ENCODE measurements around the gene NEO1. TPM values are rescaled to one million over a fixed set of nuclear protein-coding genes. Genes with fewer than 3 reads are reported as not detected.

The NEO1 gene
- polyA plus RNA-seq, 6 donors from 2014 or later = 0.48 to 2.1 (median 0.85) TPM; not detected in 1

- Mint-ChIP-seq H3K9me3 (peaks cover 0 to 6% (median 4%) of the 10 kb centered on the region in 7 donors), H3K36me3 (peaks cover 0 to 4% of the 10 kb centered on the region in 2 donors), H3K4me1 (no peaks in the 10 kb centered on the region), H3K4me3 (no peak overlapping the region), H3K27me3 (peaks cover 4 to 17% (median 11%) of the 10 kb centered on the region in 3 donors), H3K27ac (no peak overlapping the region)
- ATAC-seq (ENCODE audit: low read depth in 2 of 2) (no peak), DNase-seq (no peak)
Observed at GRCh38 chr15:73338058-73338457, 285.8 kb downstream of the NEO1 start.

GRCh38 chr15:73338606-73339374 is 286.5 kb downstream of the NEO1 start:
- Mint-ChIP-seq H3K4me1 (no peaks in the 10 kb centered on the region), H3K27ac (no peak overlapping the region), H3K36me3 (peaks cover 5 to 9% of the 10 kb centered on the region in 2 donors), H3K27me3 (peaks cover 7 to 24% (median 14%) of the 10 kb centered on the region in 3 donors), H3K4me3 (no peak overlapping the region), H3K9me3 (peaks cover 5 to 12% (median 7%) of the 10 kb centered on the region in 7 donors)
- no peak for DNase-seq
- ATAC-seq (ENCODE audit: low read depth in 2 of 2) = no peak

DNA sequence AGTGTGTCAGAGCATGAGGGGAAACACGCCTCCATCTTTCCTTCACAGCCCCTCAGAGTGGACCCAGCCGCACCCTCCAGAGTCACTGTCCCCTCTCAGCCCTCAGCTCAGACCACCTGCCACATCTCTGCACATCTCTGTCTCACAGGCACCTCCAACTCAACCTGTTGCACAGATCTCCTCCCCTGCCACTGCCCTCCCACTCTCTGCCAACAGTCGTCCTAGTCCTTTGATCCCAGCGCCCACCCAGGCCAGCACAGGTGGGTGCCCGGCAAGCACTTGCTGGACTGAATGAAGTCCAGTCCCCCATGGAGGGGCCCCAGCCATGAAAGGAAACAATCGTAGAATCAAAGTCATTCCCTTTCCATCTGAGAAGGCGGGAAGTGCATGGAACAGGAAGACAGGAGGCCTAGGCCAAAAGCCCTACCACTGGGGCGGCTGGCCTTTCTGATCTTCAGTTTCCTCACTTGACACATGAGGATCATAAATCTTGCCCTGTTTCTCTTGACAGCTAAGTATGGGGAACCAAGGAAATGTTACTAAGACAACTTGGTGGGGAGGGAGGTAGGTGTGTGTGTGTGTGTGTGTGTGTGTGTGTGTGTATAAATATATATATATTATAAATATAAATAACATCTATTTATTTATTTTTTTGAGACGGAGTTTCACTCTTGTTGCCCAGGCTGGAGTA is 288.4 kb downstream of the NEO1 start:
- Mint-ChIP-seq H3K4me1 (no peaks in the 10 kb centered on the region), H3K9me3 (peaks cover 5 to 13% (median 8%) of the 10 kb centered on the region in 7 donors), H3K4me3 (no peak overlapping the region), H3K27me3 (peaks cover 7 to 27% (median 17%) of the 10 kb centered on the region in 3 donors), H3K36me3 (peaks cover 5 to 9% of the 10 kb centered on the region in 2 donors), H3K27ac (no peak overlapping the region)
- no peak for DNase-seq
- no peak for ATAC-seq (ENCODE audit: low read depth in 2 of 2)

DNA sequence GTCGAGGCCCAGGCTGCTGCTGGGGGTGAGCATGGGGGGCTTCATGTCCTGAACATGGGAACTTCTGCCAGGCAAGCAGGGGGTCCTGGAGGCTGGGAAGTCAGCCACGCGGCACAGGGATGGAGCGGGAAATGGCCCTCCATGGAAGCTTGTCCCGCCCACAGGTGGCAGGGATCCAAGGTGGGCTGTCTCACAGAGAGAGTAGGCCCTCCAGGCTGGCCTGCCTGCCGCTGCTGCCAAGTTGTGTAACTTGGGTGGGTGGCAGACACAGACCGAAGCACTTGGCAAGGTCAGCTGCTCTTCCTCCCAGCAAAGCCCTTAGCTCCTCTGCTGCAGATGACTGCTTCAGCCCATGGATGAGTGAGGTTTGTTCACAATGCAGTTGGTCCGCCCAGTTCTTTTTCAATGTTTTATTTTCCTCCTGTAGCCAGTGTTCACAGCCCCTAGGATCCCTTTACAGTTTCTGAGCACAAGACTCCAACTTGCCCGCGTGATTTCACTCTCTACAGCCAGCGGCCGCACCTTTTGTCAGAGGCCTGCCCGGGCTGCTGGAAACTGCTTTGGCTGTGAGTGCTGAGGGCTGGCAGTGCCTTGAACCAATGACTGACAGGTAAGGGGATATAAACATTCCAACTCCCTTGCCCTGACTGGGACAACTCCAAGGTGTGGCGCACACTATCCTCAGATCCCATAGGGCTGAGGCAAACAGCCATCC is 289.8 kb downstream of the NEO1 start:
- peaks cover 11 to 19% (median 19%) of the 10 kb centered on the region in 3 donors for H3K27me3 Mint-ChIP-seq
- H3K9me3 Mint-ChIP-seq = peaks cover 5 to 13% (median 8%) of the 10 kb centered on the region in 7 donors
- H3K27ac Mint-ChIP-seq = no peak overlapping the region
- H3K36me3 Mint-ChIP-seq = peaks cover 5 to 9% of the 10 kb centered on the region in 2 donors
- no peak for DNase-seq
- H3K4me3 Mint-ChIP-seq = peak overlapping the region in 1 of 8 donors; percentile 64
- no peaks in the 10 kb centered on the region for H3K4me1 Mint-ChIP-seq
- no peak for ATAC-seq (ENCODE audit: low read depth in 2 of 2)

DNA sequence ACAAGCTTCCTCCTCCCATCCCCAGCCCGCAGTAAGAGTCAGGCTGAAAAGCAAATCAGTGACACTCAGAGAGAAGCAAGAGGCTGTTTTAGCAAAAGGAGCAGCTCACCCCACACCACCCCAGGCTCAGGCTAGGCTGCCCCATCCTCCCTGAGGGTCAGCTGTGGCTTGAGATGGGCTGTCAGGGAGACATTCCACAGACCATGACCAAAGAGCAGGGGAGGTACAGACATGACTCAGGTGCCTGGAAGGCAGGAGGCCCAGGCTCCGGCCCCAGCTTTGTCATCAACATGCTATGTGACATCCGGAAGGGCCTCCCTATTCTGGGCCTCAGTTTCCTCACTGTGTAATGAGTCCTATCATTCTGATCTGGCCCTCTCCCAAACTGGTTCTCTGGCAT is 291.8 kb downstream of the NEO1 start:
- DNase-seq (no peak), ATAC-seq (ENCODE audit: low read depth in 2 of 2) (no peak)
- Mint-ChIP-seq H3K36me3 (peaks cover 5 to 9% of the 10 kb centered on the region in 2 donors), H3K4me3 (no peak overlapping the region), H3K27me3 (peaks cover 14 to 18% (median 14%) of the 10 kb centered on the region in 3 donors), H3K27ac (no peak overlapping the region), H3K9me3 (peaks cover 6 to 13% (median 8%) of the 10 kb centered on the region in 7 donors), H3K4me1 (no peaks in the 10 kb centered on the region)

DNA sequence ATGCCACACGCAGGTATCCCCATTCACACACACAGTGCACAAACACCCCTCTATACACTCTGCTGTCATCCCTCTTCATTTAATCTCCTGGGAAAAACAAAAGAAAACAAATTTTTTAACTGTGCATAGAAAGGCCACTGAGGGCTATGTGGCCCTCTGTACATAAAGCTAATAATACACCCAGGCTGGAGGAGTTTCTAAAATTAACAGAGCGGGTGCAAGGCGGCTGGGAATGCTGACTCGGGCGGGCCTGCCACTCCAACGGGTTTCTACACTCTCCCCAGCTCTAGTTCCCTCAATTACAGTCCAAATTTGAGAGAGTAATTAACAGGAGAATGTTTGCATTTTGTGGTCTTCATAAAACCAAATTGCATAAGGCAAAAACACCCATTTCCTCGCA is 293.4 kb downstream of the NEO1 start:
- H3K27me3 Mint-ChIP-seq = peaks cover 14 to 18% (median 14%) of the 10 kb centered on the region in 3 donors
- no peak overlapping the region for H3K27ac Mint-ChIP-seq
- DNase-seq = no peak
- H3K4me3 Mint-ChIP-seq = no peak overlapping the region
- no peak for ATAC-seq (ENCODE audit: low read depth in 2 of 2)
- peaks cover 6 to 13% (median 8%) of the 10 kb centered on the region in 7 donors for H3K9me3 Mint-ChIP-seq
- H3K36me3 Mint-ChIP-seq = peaks cover 5 to 9% of the 10 kb centered on the region in 2 donors
- no peaks in the 10 kb centered on the region for H3K4me1 Mint-ChIP-seq

- H3K4me1 Mint-ChIP-seq = no peaks in the 10 kb centered on the region
- DNase-seq = peak; percentile 19
- peaks cover 6 to 13% (median 8%) of the 10 kb centered on the region in 7 donors for H3K9me3 Mint-ChIP-seq
- H3K36me3 Mint-ChIP-seq = peaks cover 5 to 9% of the 10 kb centered on the region in 2 donors
- ATAC-seq (ENCODE audit: low read depth in 2 of 2) = no peak
- peaks cover 14 to 18% (median 14%) of the 10 kb centered on the region in 3 donors for H3K27me3 Mint-ChIP-seq
- no peak overlapping the region for H3K27ac Mint-ChIP-seq
- no peak overlapping the region for H3K4me3 Mint-ChIP-seq
Observed at GRCh38 chr15:73346735-73347312, 294.6 kb downstream of the NEO1 start.

DNA sequence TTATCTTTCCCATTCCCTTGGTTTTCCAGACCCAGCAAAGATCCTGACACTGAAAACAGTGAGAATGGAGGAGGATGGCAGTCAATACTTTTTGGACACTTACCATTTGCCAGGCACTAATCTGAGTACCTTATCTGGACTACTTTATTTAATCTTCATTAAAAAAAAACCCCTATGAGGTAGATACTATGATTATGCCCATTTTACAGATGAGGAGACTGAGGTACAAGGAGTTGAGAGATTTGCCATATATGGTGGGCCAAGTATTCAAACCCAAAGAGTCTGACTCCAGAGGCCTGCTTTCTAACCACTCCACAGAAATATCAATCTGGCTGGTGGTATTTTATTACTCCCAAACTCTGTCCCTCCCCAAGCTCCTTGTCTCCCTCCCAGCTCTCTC is 296.9 kb downstream of the NEO1 start:
- H3K9me3 Mint-ChIP-seq = peaks cover 0 to 2% (median 0%) of the 10 kb centered on the region in 7 donors
- ATAC-seq (ENCODE audit: low read depth in 2 of 2) (no peak), DNase-seq (no peak)
- no peaks in the 10 kb centered on the region for H3K4me1 Mint-ChIP-seq
- H3K27ac Mint-ChIP-seq = no peak overlapping the region
- peaks cover 5 to 7% (median 5%) of the 10 kb centered on the region in 3 donors for H3K27me3 Mint-ChIP-seq
- no peak overlapping the region for H3K4me3 Mint-ChIP-seq
- no peaks in the 10 kb centered on the region for H3K36me3 Mint-ChIP-seq

DNA sequence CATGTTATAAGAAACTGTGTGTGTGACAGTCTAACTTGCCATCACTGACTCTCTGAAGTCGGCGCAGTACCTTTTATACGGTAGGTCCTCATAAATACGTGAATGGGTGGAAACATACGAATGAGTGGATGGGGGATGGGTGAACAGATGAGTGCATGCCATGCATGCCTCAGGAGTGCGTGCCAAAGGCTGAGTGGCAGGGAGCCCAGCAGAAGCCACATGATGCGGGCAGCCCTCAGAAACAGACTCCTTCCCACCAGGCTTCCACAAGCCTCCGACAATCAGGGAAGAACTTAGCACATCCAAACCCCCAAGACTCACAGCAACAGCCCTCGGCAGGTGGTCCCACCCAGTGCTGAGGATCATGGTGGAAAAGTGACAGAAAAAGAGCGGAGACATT is 299.8 kb downstream of the NEO1 start:
- Mint-ChIP-seq H3K4me1 (no peaks in the 10 kb centered on the region), H3K9me3 (peaks cover 0 to 2% (median 0%) of the 10 kb centered on the region in 7 donors), H3K27me3 (peaks cover 2 to 16% (median 8%) of the 10 kb centered on the region in 3 donors), H3K27ac (no peak overlapping the region), H3K36me3 (no peaks in the 10 kb centered on the region), H3K4me3 (no peak overlapping the region)
- DNase-seq (no peak), ATAC-seq (ENCODE audit: low read depth in 2 of 2) (no peak)

DNA sequence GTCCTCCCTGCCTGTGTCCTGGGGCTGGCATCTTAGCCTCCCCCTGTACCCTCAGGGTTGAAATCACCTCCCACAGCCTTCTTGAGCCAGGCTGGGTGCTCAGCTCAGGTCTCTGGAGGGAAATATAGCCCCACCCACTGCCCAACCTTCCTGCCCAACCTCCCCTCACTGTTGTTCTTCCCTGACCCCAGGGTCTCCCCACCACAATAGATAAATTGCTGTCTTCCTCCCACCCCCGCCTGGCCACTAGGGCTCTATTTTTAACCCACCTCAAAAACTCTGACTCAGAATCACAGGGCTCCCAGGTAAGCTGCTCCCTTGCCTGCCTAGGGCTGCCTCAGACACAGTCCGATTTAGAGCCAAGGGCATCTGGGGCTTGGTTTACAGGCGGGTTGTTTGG is 301.5 kb downstream of the NEO1 start:
- no peak overlapping the region for H3K4me3 Mint-ChIP-seq
- no peak for DNase-seq
- no peaks in the 10 kb centered on the region for H3K4me1 Mint-ChIP-seq
- H3K27ac Mint-ChIP-seq = no peak overlapping the region
- peaks cover 0 to 2% (median 0%) of the 10 kb centered on the region in 7 donors for H3K9me3 Mint-ChIP-seq
- H3K27me3 Mint-ChIP-seq = peaks cover 0 to 19% (median 12%) of the 10 kb centered on the region in 3 donors
- no peaks in the 10 kb centered on the region for H3K36me3 Mint-ChIP-seq
- ATAC-seq (ENCODE audit: low read depth in 2 of 2) = no peak

DNA sequence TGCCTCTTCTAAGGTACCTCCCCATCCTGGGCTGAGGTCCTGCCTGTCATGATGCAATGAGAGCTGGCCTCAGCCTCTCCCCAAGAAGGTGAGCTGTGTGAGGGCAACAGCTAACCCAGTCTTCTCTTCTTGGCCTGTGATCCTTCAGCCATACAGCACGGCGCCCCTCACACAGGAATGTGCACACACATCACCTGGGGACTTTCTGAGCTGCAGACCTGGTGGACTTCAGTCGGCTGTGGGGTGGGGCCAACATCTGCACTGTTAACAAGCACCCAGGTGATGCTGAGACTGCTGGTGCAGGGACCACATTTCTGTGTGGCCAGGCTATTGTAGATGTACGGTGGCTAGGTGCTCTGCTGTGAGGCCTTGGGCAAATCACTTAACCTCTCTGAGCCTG is 302.0 kb downstream of the NEO1 start:
- H3K27me3 Mint-ChIP-seq = peaks cover 0 to 19% (median 16%) of the 10 kb centered on the region in 3 donors
- ATAC-seq (ENCODE audit: low read depth in 2 of 2) (no peak), DNase-seq (no peak)
- no peaks in the 10 kb centered on the region for H3K36me3 Mint-ChIP-seq
- H3K27ac Mint-ChIP-seq = peak overlapping the region in 1 of 6 donors; percentile 25
- H3K9me3 Mint-ChIP-seq = peaks cover 0 to 2% (median 0%) of the 10 kb centered on the region in 7 donors
- no peaks in the 10 kb centered on the region for H3K4me1 Mint-ChIP-seq
- H3K4me3 Mint-ChIP-seq = no peak overlapping the region
